ENCODE data around the gene DCK. TPM values are rescaled to one million over a fixed set of nuclear protein-coding genes. Genes with fewer than 3 reads are reported as not detected.
"Not testable (repeated sequence)": the region's sequence is repeated elsewhere in the genome, so short reads cannot be mapped to it uniquely, and the experiment has no call there.

Gene DCK
- total RNA-seq, 6 experiments from 2014 or later, result 1.9 to 7.2 (median 3.6) TPM

GRCh38 chr4:71009890-71010588 is 16.6 kb downstream of the DCK start:
- DNase-seq (no peak), ATAC-seq (peak; percentile 70 to 79 (median 74))
- H3K4me3 ChIP-seq, result no peak overlapping the region
- H3K27ac ChIP-seq, result no peak overlapping the region
- no peaks in the 10 kb centered on the region for H3K9me3 ChIP-seq
- WGBS (ENCODE audit: insufficient coverage, low coverage, low lambda C conversion rate, missing lambda C conversion rate), result 1% methylated on average over 3 of the region's 3 CpGs
- H3K36me3 ChIP-seq, result no peaks in the 10 kb centered on the region
- intact Hi-C loops (cut with DNase I), result no loop called here
- H3K27me3 ChIP-seq, result no peaks in the 10 kb centered on the region
- TF ChIP-seq CTCF (IDR thresholded peaks at IDR 0.05) (peak; percentile 50 to 67 (median 64)), POLR2A (IDR thresholded peaks at IDR 0.05) (no peak)
- H3K4me1 ChIP-seq, result peaks cover 0 to 2% (median 0%) of the 10 kb centered on the region in 4 donors

DNA sequence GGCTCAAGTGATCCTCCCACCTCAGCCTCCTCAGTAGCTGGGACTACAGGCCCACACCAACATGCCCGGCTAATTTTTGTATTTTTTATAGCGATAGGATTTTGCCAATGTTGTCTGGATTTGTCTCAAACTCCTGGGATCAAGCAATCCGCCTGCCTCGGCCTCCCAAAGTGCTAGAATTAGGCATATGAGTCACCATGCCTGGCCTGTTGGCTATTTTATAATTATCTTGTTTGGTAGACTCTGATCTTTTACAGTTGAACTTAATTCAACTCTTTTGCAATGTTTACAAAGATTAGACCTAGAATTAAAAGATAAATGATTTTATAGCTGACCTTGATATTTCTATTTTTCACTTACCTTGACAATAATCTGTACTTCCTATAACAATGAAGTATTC is 18.0 kb downstream of the DCK start:
- Histone ChIP-seq H3K27me3 (no peaks in the 10 kb centered on the region), H3K9me3 (no peaks in the 10 kb centered on the region), H3K27ac (no peak overlapping the region), H3K36me3 (no peaks in the 10 kb centered on the region), H3K4me1 (peaks cover 0 to 2% (median 0%) of the 10 kb centered on the region in 4 donors), H3K4me3 (no peak overlapping the region)
- TF ChIP-seq CTCF (IDR thresholded peaks at IDR 0.05) (no peak), POLR2A (IDR thresholded peaks at IDR 0.05) (no peak)
- ATAC-seq, result no peak
- 93% methylated on average over 3 of the region's 4 CpGs for WGBS (ENCODE audit: insufficient coverage, low coverage, low lambda C conversion rate, missing lambda C conversion rate)
- intact Hi-C loops (cut with DNase I), result no loop called here
- DNase-seq, result no peak

- H3K27ac ChIP-seq; intact Hi-C loops (cut with DNase I); H3K9me3 ChIP-seq; ATAC-seq; H3K4me3 ChIP-seq; H3K4me1 ChIP-seq; H3K36me3 ChIP-seq; DNase-seq; H3K27me3 ChIP-seq: not testable (repeated sequence)
- 87% methylated on average over 2 of the region's 2 CpGs for WGBS (ENCODE audit: insufficient coverage, low coverage, low lambda C conversion rate, missing lambda C conversion rate)
Observed at GRCh38 chr4:71017391-71017790, 23.9 kb downstream of the DCK start.

DNA sequence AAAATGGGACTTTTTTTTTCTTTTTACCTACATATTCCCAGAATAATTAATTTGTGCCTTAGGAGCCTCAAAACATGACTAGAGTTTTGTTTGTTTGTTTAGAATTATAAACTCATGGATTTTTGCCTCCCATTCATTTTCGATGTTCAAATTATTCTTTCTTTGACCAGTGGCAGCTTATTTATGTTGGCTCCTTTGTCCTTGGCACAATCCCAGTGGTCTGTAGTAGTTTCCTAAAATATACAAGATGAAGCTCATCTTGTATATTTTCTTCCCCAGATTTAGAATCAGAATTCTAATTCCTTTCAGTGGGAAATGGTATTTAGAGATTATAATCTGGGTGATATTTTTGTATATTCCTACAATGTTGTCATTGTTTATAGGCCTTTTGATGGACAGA is 27.2 kb downstream of the DCK start:
- intact Hi-C loops (cut with DNase I), result no loop called here
- Histone ChIP-seq H3K27ac (no peak overlapping the region), H3K36me3 (no peaks in the 10 kb centered on the region), H3K4me1 (no peaks in the 10 kb centered on the region), H3K4me3 (no peak overlapping the region), H3K27me3 (no peaks in the 10 kb centered on the region), H3K9me3 (no peaks in the 10 kb centered on the region)
- WGBS (ENCODE audit: insufficient coverage, low coverage, low lambda C conversion rate, missing lambda C conversion rate), result 42% methylated on average over 1 of the region's 1 CpG
- TF ChIP-seq CTCF (IDR thresholded peaks at IDR 0.05) (no peak), POLR2A (IDR thresholded peaks at IDR 0.05) (no peak)
- DNase-seq (no peak), ATAC-seq (no peak)

DNA sequence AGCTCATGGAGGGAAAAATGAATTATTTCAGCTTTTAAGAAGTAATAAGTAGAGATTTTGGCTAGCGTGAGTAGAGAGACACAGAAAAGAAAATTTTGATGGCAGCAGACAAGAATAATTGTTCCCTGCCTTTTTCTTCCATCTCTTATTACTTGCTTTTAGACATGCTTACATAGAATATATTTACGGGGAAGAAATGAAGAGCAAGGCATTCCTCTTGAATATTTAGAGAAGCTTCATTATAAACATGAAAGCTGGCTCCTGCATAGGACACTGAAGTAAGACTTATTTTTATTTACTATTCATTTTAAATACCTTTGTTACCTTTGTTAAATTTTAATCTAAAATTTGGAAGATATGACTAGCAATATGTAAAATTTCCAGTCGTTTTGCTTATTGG is 32.2 kb downstream of the DCK start:
- Histone ChIP-seq H3K36me3 (no peaks in the 10 kb centered on the region), H3K9me3 (no peaks in the 10 kb centered on the region), H3K27me3 (no peaks in the 10 kb centered on the region), H3K27ac (no peak overlapping the region), H3K4me1 (peaks cover 0 to 12% (median 0%) of the 10 kb centered on the region in 4 donors), H3K4me3 (no peak overlapping the region)
- ATAC-seq (no peak), DNase-seq (no peak)
- intact Hi-C loops (cut with DNase I), result no loop called here
- TF ChIP-seq POLR2A (IDR thresholded peaks at IDR 0.05), result no peak
- no peak for TF ChIP-seq CTCF (IDR thresholded peaks at IDR 0.05)
- 80% methylated on average over 3 of the region's 3 CpGs for WGBS (ENCODE audit: insufficient coverage, low coverage, low lambda C conversion rate, missing lambda C conversion rate)
